Keratinocyte (primary cell): Measurements from ENCODE around the gene GPATCH4. TPM values are rescaled to one million over a fixed set of nuclear protein-coding genes. Genes with fewer than 3 reads are reported as not detected.

Experiments
- DNase-seq: peaks from one replicate; pipeline ENCODE4 v3.0.0-alpha.2; 2011; ENCODE audit warnings: low read depth, missing footprints, low spot score
- FAIRE-seq: peaks from 2 replicates; lab custom pipeline; 2011; peaks lifted over from hg19 to GRCh38; lab: Jason Lieb, UNC
- H2AFZ ChIP-seq: 2 replicates; pipeline ENCODE4 v1.6.0; 2012; ENCODE audit warnings: low read length, control low read depth, inconsistent platforms; ENCODE audit not compliant: control insufficient read depth
- H3K27ac ChIP-seq: 2 replicates; pipeline ENCODE4 v1.5.1; 2011; ENCODE audit warnings: low read length; ENCODE audit not compliant: control insufficient read depth, insufficient read depth
- H3K27me3 ChIP-seq: 3 replicates; pipeline ENCODE4 v1.6.0; 2011; ENCODE audit warnings: low read length; ENCODE audit not compliant: control insufficient read depth, insufficient read depth; ENCODE audit errors: extremely low read depth
- H3K36me3 ChIP-seq, 2 experiments: 2 replicates in 1 of 2; 3 replicates in 1 of 2; pipeline ENCODE4 v1.5.1; 2011; ENCODE audit warnings: low read length in 2 of 2, mild to moderate bottlenecking in 1 of 2; ENCODE audit not compliant: control insufficient read depth in 2 of 2, insufficient read depth in 2 of 2; ENCODE audit errors: extremely low read depth in 1 of 2
- H3K4me1 ChIP-seq: 3 replicates; pipeline ENCODE4 v1.5.1; 2011; ENCODE audit warnings: low read length; ENCODE audit not compliant: control insufficient read depth, insufficient read depth; ENCODE audit errors: extremely low read depth
- H3K4me2 ChIP-seq: 3 replicates; pipeline ENCODE4 v1.6.0; 2011; ENCODE audit warnings: low read depth, low read length; ENCODE audit not compliant: control insufficient read depth, insufficient read depth; ENCODE audit errors: extremely low read depth
- H3K4me3 ChIP-seq, 3 experiments: fragments of 200-600 bp in 1 of 3; sonication (generic) in 1 of 3; 2 replicates in 2 of 3; 3 replicates in 1 of 3; pipeline ENCODE4 v1.5.1; 2011 to 2016; ENCODE audit warnings: low read length in 3 of 3, mild to moderate bottlenecking in 3 of 3, control low read depth in 2 of 3, inconsistent platforms in 1 of 3, low read depth in 1 of 3, mixed read lengths in 1 of 3, mixed run types in 1 of 3, moderate library complexity in 1 of 3; ENCODE audit not compliant: control insufficient read depth in 2 of 3, insufficient read depth in 2 of 3; ENCODE audit errors: extremely low read depth in 1 of 3
- H3K79me2 ChIP-seq: 2 replicates; pipeline ENCODE4 v1.6.0; 2012; ENCODE audit warnings: low read length; ENCODE audit not compliant: control insufficient read depth, insufficient read depth
- H3K9ac ChIP-seq: 3 replicates; pipeline ENCODE4 v1.6.0; 2011; ENCODE audit warnings: low read length; ENCODE audit not compliant: control insufficient read depth, insufficient read depth; ENCODE audit errors: extremely low read depth
- H3K9me1 ChIP-seq: 3 replicates; pipeline ENCODE4 v1.6.0; 2011; ENCODE audit warnings: low read length; ENCODE audit not compliant: control insufficient read depth, insufficient read depth; ENCODE audit errors: extremely low read depth
- H3K9me3 ChIP-seq: 2 replicates; pipeline ENCODE4 v1.5.1; 2012; ENCODE audit warnings: low read depth, low read length; ENCODE audit not compliant: control insufficient read depth
- H4K20me1 ChIP-seq: 3 replicates; pipeline ENCODE4 v1.6.0; 2011; ENCODE audit warnings: low read length; ENCODE audit not compliant: control insufficient read depth, insufficient read depth; ENCODE audit errors: extremely low read depth
- CTCF ChIP-seq, 3 experiments: IDR thresholded peaks in 1 of 3; conservative IDR thresholded peaks in 1 of 3; optimal IDR thresholded peaks in 1 of 3; 2 replicates in 2 of 3; 3 replicates in 1 of 3; pipeline versions ENCODE3 to v1.5.1; 2011; ENCODE audit warnings: low read length in 3 of 3, mild to moderate bottlenecking in 3 of 3, moderate library complexity in 2 of 3, control low read depth in 1 of 3, inconsistent platforms in 1 of 3; ENCODE audit not compliant: insufficient read depth in 2 of 3; ENCODE audit errors: extremely low read depth in 1 of 3
- EZH2 ChIP-seq: IDR thresholded peaks from one replicate; pipeline ENCODE4 v1.6.1; 2012; ENCODE audit warnings: inconsistent platforms, mild to moderate bottlenecking, low read length, moderate library complexity
- dilution Hi-C: fragments of 300-500 bp; cut with MboI; formaldehyde crosslinking; loops from one replicate; pipeline ENCODE4 v1.7.0; 2020; ENCODE audit warnings: low sequenced_read_pairs; ENCODE audit not compliant: extremely low pct_ligation_motif_present
- polyA plus RNA-seq, 5 experiments: library from polyadenylated mRNA; depleted of rRNA in 3 of 5; stranded (reverse) in 3 of 5; stranded (forward) in 1 of 5; unstranded in 1 of 5; fragments of >200 nt; gene quantifications; 1 replicate in 1 of 5; 2 replicates in 3 of 5; 3 replicates in 1 of 5; pipeline versions ENCODE4 v1.2.1 to v1.2.3, GENCODE V29; 2011 to 2012; ENCODE audit warnings: missing spikeins in 2 of 5, low read depth in 1 of 5, low replicate concordance in 1 of 5

The GPATCH4 gene
- polyA plus RNA-seq, 1 donor (not counting 4 experiments of a cell fraction or from before 2014, with no cell fraction given) = 43.5 TPM

- dilution Hi-C loops = no loop called here
Measured at GRCh38 chr1:156619582-156619955, 18.3 kb upstream of the GPATCH4 start.

GRCh38 chr1:156618853-156619581, 17.7 kb upstream of the GPATCH4 start, which contains the start of gene HAPLN2:
Gene HAPLN2 (plus strand): TSS chr1:156619415. CDS start chr1:156623491, 4,076 bp downstream.
- Histone ChIP-seq H4K20me1 (no peaks in the 10 kb centered on the region), H2AFZ (no peak within 1 kb of the TSS), H3K4me2 (no peak within 1 kb of the TSS), H3K36me3 (no peaks in the 10 kb centered on the region), H3K79me2 (no peaks in the 10 kb centered on the region), H3K9me1 (no peaks in the 10 kb centered on the region), H3K27me3 (peaks cover 32% of the 10 kb centered on the region), H3K4me1 (no peaks in the 10 kb centered on the region), H3K27ac (no peak within 1 kb of the TSS), H3K9me3 (no peaks in the 10 kb centered on the region), H3K9ac (no peak within 1 kb of the TSS), H3K4me3 (no peak within 1 kb of the TSS)
- no peak for FAIRE-seq
- peak; percentile 60 to 73 (median 72) for TF ChIP-seq CTCF (optimal IDR thresholded peaks at IDR 0.05 in 1 of 3, IDR thresholded peaks at IDR 0.05 in 1 of 3, conservative IDR thresholded peaks at IDR 0.05 in 1 of 3; ENCODE audit: extremely low read depth in 1 of 3, insufficient read depth in 2 of 3, low read length in 3 of 3)
- no peak for TF ChIP-seq EZH2
- dilution Hi-C loops = no loop called here
- DNase-seq = no peak

More at GRCh38 chr1:156619582-156619955, 18.3 kb upstream of the GPATCH4 start:
- TF ChIP-seq EZH2 (no peak), CTCF (optimal IDR thresholded peaks at IDR 0.05 in 1 of 3, IDR thresholded peaks at IDR 0.05 in 1 of 3, conservative IDR thresholded peaks at IDR 0.05 in 1 of 3; ENCODE audit: extremely low read depth in 1 of 3, insufficient read depth in 2 of 3, low read length in 3 of 3) (no peak)
- Histone ChIP-seq H3K79me2 (no peaks in the 10 kb centered on the region), H3K4me2 (no peak overlapping the region), H3K9ac (no peak overlapping the region), H3K36me3 (no peaks in the 10 kb centered on the region), H2AFZ (no peak overlapping the region), H3K9me3 (no peaks in the 10 kb centered on the region), H4K20me1 (no peaks in the 10 kb centered on the region), H3K27me3 (peaks cover 38% of the 10 kb centered on the region), H3K9me1 (no peaks in the 10 kb centered on the region), H3K27ac (no peak overlapping the region), H3K4me3 (no peak overlapping the region), H3K4me1 (no peaks in the 10 kb centered on the region)
- FAIRE-seq = no peak
- no peak for DNase-seq
